Measurements from ENCODE around the gene GPATCH8. TPM values are rescaled to one million over a fixed set of nuclear protein-coding genes. Genes with fewer than 3 reads are reported as not detected.

GPATCH8 gene
- polyA plus RNA-seq, 1 experiment = 13.7 TPM

DNA sequence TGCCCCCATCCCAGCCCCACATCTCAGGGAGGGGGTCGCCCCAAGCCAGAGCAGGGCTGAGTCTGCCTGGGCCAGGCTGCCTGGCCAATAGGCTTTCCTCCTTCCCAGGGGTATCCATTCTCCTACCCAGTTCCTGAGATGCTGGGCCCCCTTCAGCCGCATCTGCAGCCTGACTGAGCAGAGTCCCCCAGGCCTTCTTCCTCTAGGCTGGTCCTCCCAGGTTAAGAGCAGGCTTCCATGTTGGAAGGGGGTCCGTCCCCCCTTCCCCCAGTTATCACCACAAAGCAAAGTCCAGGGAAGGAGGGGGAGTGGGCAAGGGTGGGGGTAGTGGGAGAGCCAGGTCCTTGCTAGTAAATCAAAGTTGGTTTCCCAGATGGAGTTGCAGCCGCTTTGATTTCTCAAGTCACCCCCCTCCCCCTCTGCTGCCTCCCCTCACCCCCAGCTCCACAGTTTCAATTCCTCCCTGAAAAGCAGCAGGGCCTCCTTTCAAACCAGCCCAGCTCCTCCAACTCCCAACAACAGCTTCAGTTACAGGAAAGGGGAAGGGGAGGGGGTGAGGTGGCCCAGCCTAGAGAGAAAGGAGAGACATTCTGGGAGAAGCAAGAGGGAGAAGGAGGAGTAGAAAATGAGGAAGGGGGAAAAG lies 44.5 kb upstream of the GPATCH8 start:
- no peaks in the 10 kb centered on the region for H3K27me3 ChIP-seq (ENCODE audit: control insufficient read depth, insufficient read depth, low read length)
- POLR2A ChIA-PET = interaction anchor here (0.7 to 1.0 kb wide), 2 partner anchors 12 to 410 kb away, joined by 3 to 4 read pairs; no protein-coding TSS in a partner anchor
- no peak overlapping the region for H3K4me3 ChIP-seq (ENCODE audit: low read depth, low read length)
- no peak for TF ChIP-seq CTCF (IDR thresholded peaks at IDR 0.05; ENCODE audit: insufficient read depth, low read depth, low read length)
- DNase-seq (ENCODE audit: low read depth) = no peak
- CTCF ChIA-PET = interaction anchor here (4.8 to 6.0 kb wide), 2 partner anchors 10 to 13 kb away, joined by 16 to 37 read pairs; partner anchors contain the start of gene FZD2
- H3K36me3 ChIP-seq (ENCODE audit: control insufficient read depth, insufficient read depth, low read length) = no peaks in the 10 kb centered on the region

- no peak for TF ChIP-seq CTCF (IDR thresholded peaks at IDR 0.05; ENCODE audit: insufficient read depth, low read depth, low read length)
- CTCF ChIA-PET = interaction anchor here (0.8 to 6.0 kb wide), 3 partner anchors 11 to 18 kb away, joined by 5 to 37 read pairs (median 16); partner anchors contain the start of gene FZD2
- no peaks in the 10 kb centered on the region for H3K36me3 ChIP-seq (ENCODE audit: control insufficient read depth, insufficient read depth, low read length)
- H3K27me3 ChIP-seq (ENCODE audit: control insufficient read depth, insufficient read depth, low read length) = no peaks in the 10 kb centered on the region
- POLR2A ChIA-PET = interaction anchor here (1.0 to 1.3 kb wide), 2 partner anchors 10 to 11 kb away, joined by 4 to 6 read pairs; partner anchors contain the start of gene FZD2
- H3K4me3 ChIP-seq (ENCODE audit: low read depth, low read length) = no peak overlapping the region
- DNase-seq (ENCODE audit: low read depth) = no peak
These were observed 43.7 kb upstream of the GPATCH8 start for GRCh38 chr17:44546671-44547606.

GRCh38 chr17:44543905-44544523 lies 40.8 kb upstream of the GPATCH8 start:
- ChIA-PET CTCF (interaction anchor here (0.6 to 6.0 kb wide), 12 partner anchors 9 to 346 kb away, joined by 3 to 37 read pairs (median 3); partner anchors contain the start of gene FZD2), POLR2A (interaction anchor here (1.8 kb wide), 1 partner anchor 13 kb away, joined by 23 read pairs; the partner anchor contains the start of gene FZD2)
- H3K27me3 ChIP-seq (ENCODE audit: control insufficient read depth, insufficient read depth, low read length) = no peaks in the 10 kb centered on the region
- no peak for TF ChIP-seq CTCF (IDR thresholded peaks at IDR 0.05; ENCODE audit: insufficient read depth, low read depth, low read length)
- no peak overlapping the region for H3K4me3 ChIP-seq (ENCODE audit: low read depth, low read length)
- H3K36me3 ChIP-seq (ENCODE audit: control insufficient read depth, insufficient read depth, low read length) = no peaks in the 10 kb centered on the region
- DNase-seq (ENCODE audit: low read depth) = no peak

DNA sequence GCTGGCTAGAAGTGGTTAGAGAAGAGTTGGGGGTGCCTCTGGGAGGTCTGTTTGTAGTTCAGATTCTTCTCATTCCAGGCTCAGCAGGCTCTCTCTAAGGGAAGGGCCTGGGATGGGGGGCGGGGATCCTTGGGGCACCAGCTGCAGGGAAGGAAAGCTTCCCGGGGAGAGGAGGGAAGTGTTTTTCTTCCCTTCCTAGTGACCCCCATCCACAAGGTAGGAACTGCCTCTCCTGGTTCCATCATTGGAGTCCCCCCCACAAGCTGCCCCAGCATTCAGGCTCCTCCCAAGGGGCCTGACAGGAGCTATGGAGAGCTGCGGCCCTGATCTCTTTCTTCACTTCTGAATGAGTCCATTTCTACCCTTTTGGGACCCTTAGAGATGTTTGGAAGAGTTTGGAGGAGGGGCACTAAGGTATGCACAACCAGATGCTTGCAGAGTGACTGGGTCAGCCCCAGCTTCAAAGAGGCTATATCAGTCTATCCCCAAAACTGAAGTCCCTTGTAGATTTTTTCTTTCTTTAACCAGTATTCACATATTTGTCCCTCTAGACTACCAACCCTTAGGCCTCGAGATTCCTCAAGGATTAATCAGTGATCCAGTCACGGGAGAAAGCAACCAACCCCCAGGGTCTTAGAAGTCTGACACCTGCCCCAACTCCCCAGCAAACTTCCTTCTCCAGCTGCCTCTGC lies 40.2 kb upstream of the GPATCH8 start:
- Histone ChIP-seq H3K4me3 (ENCODE audit: low read depth, low read length) (no peak overlapping the region), H3K36me3 (ENCODE audit: control insufficient read depth, insufficient read depth, low read length) (no peaks in the 10 kb centered on the region), H3K27me3 (ENCODE audit: control insufficient read depth, insufficient read depth, low read length) (no peaks in the 10 kb centered on the region)
- ChIA-PET CTCF (interaction anchor here (0.7 to 6.0 kb wide), 11 partner anchors 9 to 193 kb away, joined by 3 to 37 read pairs (median 3); partner anchors contain the start of gene FZD2), POLR2A (interaction anchor here (1.8 kb wide), 1 partner anchor 14 kb away, joined by 23 read pairs; the partner anchor contains the start of gene FZD2)
- DNase-seq (ENCODE audit: low read depth) = peak; percentile 91
- no peak for TF ChIP-seq CTCF (IDR thresholded peaks at IDR 0.05; ENCODE audit: insufficient read depth, low read depth, low read length)

All from BJ (cell line).